ENCODE results near the gene CCDC196. TPM values are rescaled to one million over a fixed set of nuclear protein-coding genes. Genes with fewer than 3 reads are reported as not detected.
"Not testable (repeated sequence)": the region's sequence is repeated elsewhere in the genome, so short reads cannot be mapped to it uniquely, and the experiment has no call there.

Gene CCDC196
- polyA plus RNA-seq, 3 donors, result not detected

GRCh38 chr14:66543996-66544395 is 57.8 kb downstream of the CCDC196 start:
- Histone ChIP-seq H3K4me3 (replicated peaks in 1 of 3; ENCODE audit: low read depth in 2 of 3, low read length in 3 of 3) (no peak overlapping the region), H3K9ac (ENCODE audit: insufficient read depth, low read length, poor library complexity, severe bottlenecking) (no peak overlapping the region), H3K4me2 (replicated peaks; ENCODE audit: extremely low read depth, low read length, poor library complexity, severe bottlenecking) (no peak overlapping the region), H3K4me1 (ENCODE audit: control insufficient read depth in 1 of 2, insufficient read depth in 2 of 2, low read length in 2 of 2) (no peaks in the 10 kb centered on the region), H2AFZ (ENCODE audit: insufficient read depth, low read depth, low read length, poor library complexity, severe bottlenecking) (no peak overlapping the region), H3K9me3 (replicated peaks in 1 of 2; ENCODE audit: control insufficient read depth in 1 of 2, insufficient read depth in 1 of 2, low read length in 2 of 2) (no peaks in the 10 kb centered on the region), H3K27ac (ENCODE audit: low read depth in 1 of 2, low read length in 2 of 2) (no peak overlapping the region), H3K27me3 (ENCODE audit: control insufficient read depth in 2 of 2, insufficient read depth in 2 of 2, low read length in 2 of 2) (no peaks in the 10 kb centered on the region), H3K79me2 (ENCODE audit: insufficient read depth, low read length) (no peaks in the 10 kb centered on the region), H3K36me3 (replicated peaks in 1 of 2; ENCODE audit: control insufficient read depth in 1 of 2, insufficient read depth in 2 of 2, low read length in 2 of 2) (no peaks in the 10 kb centered on the region), H4K20me1 (ENCODE audit: insufficient read depth, low read length) (no peaks in the 10 kb centered on the region)
- Mint-ChIP-seq H3K4me3 (no peak overlapping the region), H3K4me1 (no peaks in the 10 kb centered on the region), H3K36me3 (no peaks in the 10 kb centered on the region), H3K27ac (no peak overlapping the region), H3K9me3 (peaks cover 2 to 19% (median 7%) of the 10 kb centered on the region in 7 donors), H3K27me3 (ENCODE audit: low read depth in 3 of 3) (no peaks in the 10 kb centered on the region)
- intact Hi-C loops (cut with micrococcal nuclease), result no loop called here
- TF ChIP-seq CTCF (IDR thresholded peaks at IDR 0.05), result no peak
- WGBS (ENCODE audit: insufficient coverage), result 100% methylated on average over 1 of the region's 2 CpGs
- no peak for DNase-seq

- H3K36me3 ChIP-seq (replicated peaks in 1 of 2; ENCODE audit: control insufficient read depth in 1 of 2, insufficient read depth in 2 of 2, low read length in 2 of 2); H4K20me1 ChIP-seq (ENCODE audit: insufficient read depth, low read length); H3K27me3 ChIP-seq (ENCODE audit: control insufficient read depth in 2 of 2, insufficient read depth in 2 of 2, low read length in 2 of 2); H3K9ac ChIP-seq (ENCODE audit: insufficient read depth, low read length, poor library complexity, severe bottlenecking); H3K36me3 Mint-ChIP-seq; DNase-seq; H3K27ac ChIP-seq (ENCODE audit: low read depth in 1 of 2, low read length in 2 of 2); intact Hi-C loops (cut with micrococcal nuclease); H3K4me1 Mint-ChIP-seq; H3K4me1 ChIP-seq (ENCODE audit: control insufficient read depth in 1 of 2, insufficient read depth in 2 of 2, low read length in 2 of 2); H3K4me2 ChIP-seq (replicated peaks; ENCODE audit: extremely low read depth, low read length, poor library complexity, severe bottlenecking); H3K27me3 Mint-ChIP-seq (ENCODE audit: low read depth in 3 of 3); H3K4me3 ChIP-seq (replicated peaks in 1 of 3; ENCODE audit: low read depth in 2 of 3, low read length in 3 of 3); H3K27ac Mint-ChIP-seq; H3K4me3 Mint-ChIP-seq; H2AFZ ChIP-seq (ENCODE audit: insufficient read depth, low read depth, low read length, poor library complexity, severe bottlenecking); H3K79me2 ChIP-seq (ENCODE audit: insufficient read depth, low read length); H3K9me3 ChIP-seq (replicated peaks in 1 of 2; ENCODE audit: control insufficient read depth in 1 of 2, insufficient read depth in 1 of 2, low read length in 2 of 2): not testable (repeated sequence)
- no CpG with 5 or more reads among the region's 32 CpGs for WGBS (ENCODE audit: insufficient coverage)
- H3K9me3 Mint-ChIP-seq, result peaks cover 2 to 17% (median 7%) of the 10 kb centered on the region in 7 donors
Measured at GRCh38 chr14:66545191-66545590, 59.0 kb downstream of the CCDC196 start.

DNA sequence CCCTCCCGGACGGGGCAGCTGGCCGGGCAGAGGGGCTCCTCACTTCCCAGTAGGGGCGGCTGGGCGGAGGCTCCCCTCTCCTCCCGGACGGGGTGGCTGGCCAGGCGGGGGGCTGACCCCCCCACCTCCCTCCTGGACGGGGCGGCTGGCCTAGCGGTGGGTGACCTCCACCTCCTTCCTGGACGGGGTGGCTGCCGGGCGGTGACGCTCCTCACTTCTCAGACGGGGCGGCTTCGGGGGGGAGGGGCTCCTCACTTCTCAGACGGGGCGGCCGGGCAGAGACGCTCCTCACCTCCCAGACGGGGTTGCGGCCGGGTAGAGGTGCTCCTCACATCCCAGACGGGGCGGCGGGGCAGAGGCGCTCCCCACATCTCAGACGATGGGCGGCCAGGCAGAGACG is 59.6 kb downstream of the CCDC196 start:
- H4K20me1 ChIP-seq (ENCODE audit: insufficient read depth, low read length); H3K36me3 Mint-ChIP-seq; H3K36me3 ChIP-seq (replicated peaks in 1 of 2; ENCODE audit: control insufficient read depth in 1 of 2, insufficient read depth in 2 of 2, low read length in 2 of 2); H3K4me3 Mint-ChIP-seq; H3K79me2 ChIP-seq (ENCODE audit: insufficient read depth, low read length); H3K27me3 Mint-ChIP-seq (ENCODE audit: low read depth in 3 of 3); H3K4me1 ChIP-seq (ENCODE audit: control insufficient read depth in 1 of 2, insufficient read depth in 2 of 2, low read length in 2 of 2); H3K4me3 ChIP-seq (replicated peaks in 1 of 3; ENCODE audit: low read depth in 2 of 3, low read length in 3 of 3); intact Hi-C loops (cut with micrococcal nuclease); H3K27ac ChIP-seq (ENCODE audit: low read depth in 1 of 2, low read length in 2 of 2); DNase-seq; H3K4me1 Mint-ChIP-seq; H3K9ac ChIP-seq (ENCODE audit: insufficient read depth, low read length, poor library complexity, severe bottlenecking); H3K27me3 ChIP-seq (ENCODE audit: control insufficient read depth in 2 of 2, insufficient read depth in 2 of 2, low read length in 2 of 2); H3K9me3 ChIP-seq (replicated peaks in 1 of 2; ENCODE audit: control insufficient read depth in 1 of 2, insufficient read depth in 1 of 2, low read length in 2 of 2); H3K27ac Mint-ChIP-seq; H2AFZ ChIP-seq (ENCODE audit: insufficient read depth, low read depth, low read length, poor library complexity, severe bottlenecking); H3K4me2 ChIP-seq (replicated peaks; ENCODE audit: extremely low read depth, low read length, poor library complexity, severe bottlenecking): not testable (repeated sequence)
- peaks cover 2 to 17% (median 7%) of the 10 kb centered on the region in 7 donors for H3K9me3 Mint-ChIP-seq
- 98% methylated on average over 7 of the region's 32 CpGs for WGBS (ENCODE audit: insufficient coverage)

Other genes starting within 250 kb of the CCDC196 start
- 1 to 10 TPM; 1.9 to 3.1 (median 3.0) TPM for gene GPHN, start 21.8 kb downstream of the CCDC196 start, polyA plus RNA-seq

Data from CD14-positive monocyte (primary cell).